ENCODE measurements around the gene TMEM132D.

The TMEM132D gene

GRCh38 chr12:129335773-129336172, 568.1 kb downstream of the TMEM132D start:
- no peak for DNase-seq
- no peak for ATAC-seq

DNA sequence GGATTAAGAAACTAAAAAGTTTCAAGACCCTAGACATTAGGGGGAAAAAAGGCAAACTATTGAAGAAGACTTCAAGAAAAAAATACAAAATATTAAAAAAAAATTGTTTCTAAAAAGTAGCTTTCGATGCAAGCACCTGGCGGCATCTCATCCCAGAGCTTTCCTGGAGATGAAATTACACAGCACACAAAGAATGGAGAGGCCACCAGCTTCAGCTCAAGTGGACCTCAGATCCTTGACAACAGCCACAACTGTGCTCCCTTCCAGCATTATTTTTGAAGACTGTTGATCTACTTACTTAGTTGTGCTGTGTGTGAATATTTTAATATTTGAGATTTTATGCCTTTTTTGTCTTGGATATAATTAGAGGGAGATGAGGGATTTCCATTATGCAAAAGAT, 571.5 kb downstream of the TMEM132D start:
- ATAC-seq (no peak), DNase-seq (no peak)

- ATAC-seq (no peak), DNase-seq (no peak)
Measured at GRCh38 chr12:129331356-129332085, 572.3 kb downstream of the TMEM132D start.

DNA sequence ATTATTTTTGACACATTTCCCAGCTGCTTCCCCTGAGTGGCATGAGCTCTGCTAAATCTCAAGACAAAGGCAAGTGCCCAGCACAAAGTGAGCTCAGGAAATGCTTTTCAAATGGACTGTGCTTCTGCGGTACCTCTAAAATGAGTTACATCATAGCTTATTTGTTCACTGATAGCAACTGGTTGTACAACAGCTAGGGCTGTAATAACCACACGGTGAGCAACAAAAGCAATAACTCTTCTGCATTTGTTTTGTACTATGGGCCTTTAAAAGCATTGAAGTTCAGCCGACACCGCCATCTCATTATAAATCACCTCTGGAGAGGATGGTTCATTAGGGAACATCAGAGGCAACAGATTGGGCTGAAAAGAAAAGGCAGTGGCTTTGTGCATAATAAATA, 575.6 kb downstream of the TMEM132D start:
- ATAC-seq (no peak), DNase-seq (no peak)

- DNase-seq = no peak
- no peak for ATAC-seq
Measured at GRCh38 chr12:129325566-129325965, 578.3 kb downstream of the TMEM132D start.

GRCh38 chr12:129312048-129312447, 591.8 kb downstream of the TMEM132D start:
- ATAC-seq = no peak
- no peak for DNase-seq

DNA sequence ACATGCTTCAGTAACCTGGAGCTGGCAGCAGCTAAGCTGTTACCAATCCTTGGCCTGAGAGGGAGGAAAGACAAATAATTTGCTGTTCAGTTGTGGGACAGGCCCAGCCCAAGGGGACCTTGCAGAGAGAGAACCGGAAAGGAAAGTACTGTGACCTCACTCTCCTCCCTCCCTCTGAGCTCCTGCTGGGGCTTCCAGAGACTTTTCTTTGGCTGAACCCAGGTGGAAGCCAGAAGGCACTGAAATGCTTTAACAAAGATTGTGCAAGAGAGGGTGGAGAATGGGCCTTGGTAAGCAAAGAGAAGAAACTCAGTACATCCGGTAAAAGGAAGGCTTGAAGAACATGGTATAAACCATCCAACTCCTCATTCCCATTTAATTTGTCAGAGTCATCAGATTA, 593.5 kb downstream of the TMEM132D start:
- DNase-seq (no peak), ATAC-seq (no peak)

DNA sequence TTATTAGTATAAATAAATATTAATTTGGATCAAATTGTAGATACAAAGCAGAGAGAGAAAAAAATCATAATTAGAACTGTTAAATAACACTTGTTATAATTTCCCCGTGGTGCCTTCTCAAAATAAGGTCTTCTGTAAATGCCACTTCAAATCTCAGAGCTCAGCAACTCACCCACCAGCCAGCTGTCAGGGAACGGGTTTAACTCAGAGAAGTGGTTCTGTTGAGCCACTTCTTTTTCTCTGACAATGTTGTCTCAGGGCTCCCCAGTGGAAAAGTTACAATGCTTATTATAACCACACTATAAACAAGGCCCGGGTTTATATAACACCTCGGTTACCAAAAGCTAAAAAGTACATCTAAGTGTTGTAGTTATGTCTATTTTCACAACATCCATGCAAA, 598.0 kb downstream of the TMEM132D start:
- no peak for DNase-seq
- no peak for ATAC-seq

- no peak for DNase-seq
Measured at GRCh38 chr12:129304529-129304928, 599.3 kb downstream of the TMEM132D start.

GRCh38 chr12:129300011-129300410, 603.8 kb downstream of the TMEM132D start:
- ATAC-seq = no peak
- DNase-seq = no peak

More at GRCh38 chr12:129304529-129304928, 599.3 kb downstream of the TMEM132D start:
- ATAC-seq = no peak

DNA sequence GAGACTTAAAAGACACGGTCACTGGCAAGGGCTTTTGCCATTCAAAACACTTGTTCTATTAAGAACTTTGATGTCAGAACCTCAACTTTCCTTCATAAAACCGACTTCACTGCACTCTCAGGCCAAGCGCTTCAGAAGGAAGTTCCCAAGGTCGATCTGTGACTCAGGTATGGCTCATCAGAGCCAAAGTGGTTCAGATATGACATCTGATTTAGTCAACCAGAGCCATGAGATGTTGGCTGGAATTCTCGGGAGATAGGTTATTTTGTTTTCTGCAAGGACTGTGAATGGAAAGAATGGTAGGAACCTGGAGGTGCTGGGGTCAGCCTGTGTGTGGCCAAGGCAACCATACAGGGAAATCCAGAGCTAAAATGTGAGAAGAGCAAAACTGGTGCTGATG, 604.9 kb downstream of the TMEM132D start:
- ATAC-seq (no peak), DNase-seq (no peak)

DNA sequence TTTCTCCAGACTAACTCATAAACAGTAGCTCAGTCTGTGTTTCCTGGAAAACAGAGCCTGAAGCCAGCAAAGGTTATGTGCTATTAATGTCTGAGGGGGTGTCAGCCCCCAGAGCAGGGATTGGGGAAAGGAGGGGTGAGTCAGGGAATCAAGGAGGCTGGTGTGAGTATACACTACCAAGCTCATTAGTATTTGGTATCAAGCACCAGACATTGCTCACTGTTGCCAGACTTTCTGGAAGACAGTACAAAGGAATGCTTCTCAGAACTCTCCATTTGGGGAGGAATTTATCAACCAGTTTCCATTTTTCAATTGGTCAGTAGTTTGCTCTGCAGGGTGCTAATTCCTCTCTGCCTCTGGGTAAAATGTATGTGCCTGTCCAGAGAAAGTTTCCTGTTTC, 607.2 kb downstream of the TMEM132D start:
- DNase-seq (no peak), ATAC-seq (no peak)

GRCh38 chr12:129294868-129295267, 609.0 kb downstream of the TMEM132D start:
- no peak for ATAC-seq

DNA sequence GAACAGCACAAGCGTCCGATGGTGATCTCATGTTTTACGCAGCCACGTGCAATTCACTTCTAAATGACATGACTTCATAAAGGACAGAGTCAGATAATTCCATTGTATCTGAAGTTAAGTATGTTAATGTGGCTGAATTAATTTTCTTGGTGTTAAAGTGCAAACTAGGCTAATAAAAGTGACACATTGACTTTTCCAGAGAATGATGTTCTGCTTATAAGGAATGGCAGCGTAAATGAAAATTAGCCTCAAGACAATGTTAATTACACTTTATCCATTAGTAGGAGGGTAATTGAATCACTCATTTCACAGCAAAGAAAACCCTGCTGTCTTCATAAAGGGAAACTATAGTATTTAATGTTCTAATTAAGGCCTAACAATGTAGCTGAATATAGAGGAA, 624.1 kb downstream of the TMEM132D start:
- no peak for ATAC-seq

More at GRCh38 chr12:129294868-129295267, 609.0 kb downstream of the TMEM132D start:
- DNase-seq = no peak

DNA sequence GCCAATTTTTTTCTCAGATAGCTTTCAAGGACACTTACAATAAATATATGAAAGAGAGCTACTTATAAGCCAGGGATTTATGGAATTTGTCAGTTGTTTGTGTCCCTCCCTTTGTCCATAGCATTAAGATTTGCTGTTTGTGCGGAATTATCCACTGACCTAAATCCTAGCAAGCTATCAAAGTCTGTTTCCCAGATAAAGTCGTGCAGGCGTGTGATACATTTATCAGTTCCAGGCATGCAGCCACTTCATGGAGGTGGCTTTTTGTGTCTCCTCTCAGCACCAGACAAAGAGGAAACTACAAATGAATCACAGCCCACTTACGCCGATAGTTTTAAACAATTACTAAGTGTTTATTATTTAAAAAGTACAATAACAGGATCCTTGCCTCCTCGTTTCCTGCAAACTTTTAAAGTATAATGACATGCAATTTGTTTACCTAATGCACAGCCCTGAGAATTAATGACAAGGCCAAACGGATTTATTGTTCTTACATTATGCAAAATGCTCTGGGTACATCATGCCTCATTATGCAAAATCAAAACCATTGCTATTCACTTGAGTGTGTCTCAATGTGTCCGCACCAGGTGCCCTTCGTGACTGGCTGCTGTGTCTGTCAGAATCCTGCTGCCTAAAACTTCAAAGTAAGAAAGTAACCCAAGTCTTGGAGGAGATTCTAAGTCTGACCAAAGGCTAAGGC, 627.3 kb downstream of the TMEM132D start:
- DNase-seq = no peak
- no peak for ATAC-seq

More for the DNA sequence above, 624.1 kb downstream of the TMEM132D start:
- no peak for DNase-seq

- ATAC-seq = no peak
- no peak for DNase-seq
Measured at GRCh38 chr12:129269756-129270495, 633.9 kb downstream of the TMEM132D start.

DNA sequence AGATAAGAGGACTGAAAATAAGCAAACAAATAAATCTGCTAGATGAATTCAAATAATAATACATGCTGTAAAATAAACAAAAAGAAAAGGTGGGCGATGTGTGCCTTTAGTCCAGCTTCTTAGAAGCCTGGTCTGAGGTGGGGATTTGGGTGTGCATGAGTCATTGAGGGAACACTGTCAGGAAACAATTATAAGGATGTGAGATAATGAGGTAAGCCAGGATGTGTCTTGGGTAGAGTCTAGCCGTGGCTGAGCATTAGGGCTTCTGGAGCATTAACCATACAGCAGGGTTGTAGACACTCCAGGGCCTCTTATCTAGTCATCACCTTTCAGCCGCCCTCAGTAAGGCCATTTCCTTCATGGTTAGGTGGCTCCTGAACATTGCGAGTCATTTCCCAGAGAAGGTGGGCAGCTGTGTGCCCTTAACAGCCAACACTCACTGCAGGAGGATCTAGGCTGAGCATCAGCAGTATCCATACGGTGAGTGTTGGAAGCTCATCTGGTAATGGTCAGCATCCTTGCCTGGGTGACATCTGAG, 645.0 kb downstream of the TMEM132D start:
- DNase-seq (no peak), ATAC-seq (no peak)

GRCh38 chr12:129257524-129257923, 646.3 kb downstream of the TMEM132D start:
- ATAC-seq = no peak

DNA sequence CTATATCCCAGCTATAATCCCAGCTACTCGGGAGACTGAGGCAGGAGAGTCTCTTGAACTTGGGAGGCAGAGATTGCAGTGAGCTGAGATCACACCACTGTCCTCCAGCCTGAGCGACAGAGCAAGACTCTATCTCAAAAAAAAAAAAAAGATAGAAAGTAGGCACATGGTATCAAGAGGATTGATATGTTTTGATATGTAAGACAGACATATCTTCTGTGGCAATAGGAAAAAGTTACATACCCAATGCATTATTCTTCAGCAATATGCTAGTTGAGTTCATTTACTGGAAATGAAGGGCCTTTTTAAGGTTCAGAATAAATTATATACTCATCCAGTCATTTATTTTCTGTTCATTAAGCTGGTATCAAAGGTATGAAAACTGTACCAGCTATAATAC, 657.2 kb downstream of the TMEM132D start:
- DNase-seq = no peak
- no peak for ATAC-seq

More at GRCh38 chr12:129257524-129257923, 646.3 kb downstream of the TMEM132D start:
- no peak for DNase-seq

- ATAC-seq = no peak
- DNase-seq = no peak
Measured at GRCh38 chr12:129245769-129246168, 658.1 kb downstream of the TMEM132D start.

DNA sequence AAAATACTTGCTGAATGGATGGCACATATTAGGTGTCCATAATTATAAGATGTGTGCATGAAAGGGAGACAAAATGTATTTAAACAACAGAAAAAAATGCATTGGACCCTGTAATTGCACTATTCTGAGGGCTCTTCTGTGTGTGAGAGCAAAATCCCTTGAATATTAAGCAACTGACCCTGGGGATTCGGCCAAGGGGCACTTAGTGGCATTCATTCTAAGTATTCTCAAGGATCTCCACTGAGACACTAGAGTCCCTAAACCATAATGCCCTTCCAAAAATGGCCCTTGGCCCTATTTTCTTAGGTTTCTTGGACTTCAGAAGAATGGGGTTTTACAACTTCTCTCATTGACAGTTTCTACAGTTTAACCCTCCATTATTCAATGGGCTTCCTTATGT, 662.0 kb downstream of the TMEM132D start:
- no peak for ATAC-seq
- no peak for DNase-seq

DNA sequence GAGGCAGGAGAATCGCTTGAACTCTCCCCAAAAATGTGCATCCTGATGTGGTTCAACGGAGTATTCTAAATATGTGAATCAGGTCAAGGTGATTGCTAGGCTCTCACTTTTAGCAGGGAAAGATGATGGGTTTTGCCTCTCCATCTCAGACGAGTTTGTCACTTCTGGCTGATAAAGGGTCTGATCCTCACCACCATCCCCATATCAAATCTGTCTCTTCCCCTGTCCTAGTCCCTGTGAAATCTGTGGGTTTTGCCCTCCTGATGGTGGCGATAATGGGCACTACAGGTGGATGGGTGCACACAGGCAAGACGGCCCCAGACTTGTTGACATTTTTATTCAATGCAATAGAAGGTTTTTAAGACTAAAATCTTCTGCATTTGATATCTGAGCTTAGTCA, 665.9 kb downstream of the TMEM132D start:
- no peak for ATAC-seq
- no peak for DNase-seq

DNA sequence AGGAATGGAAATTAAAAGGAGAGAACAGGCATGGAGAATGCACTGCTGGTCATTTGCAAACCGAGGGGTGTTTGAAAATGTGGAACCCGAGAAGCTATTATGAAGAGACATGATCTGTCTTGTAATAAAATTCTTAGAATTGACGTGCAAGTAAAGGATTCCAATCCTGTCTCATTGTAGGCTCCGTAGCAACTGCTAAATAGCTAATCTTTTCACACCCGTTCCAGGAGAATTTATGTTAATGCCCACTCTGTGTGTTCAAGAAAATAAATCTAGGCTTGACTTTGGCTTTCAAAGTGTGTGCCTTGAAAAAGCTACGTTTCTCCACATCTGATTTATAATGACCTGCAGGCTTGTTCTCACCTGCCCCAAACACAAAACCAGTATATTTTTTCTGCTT, 669.6 kb downstream of the TMEM132D start:
- ATAC-seq = no peak

More for the DNA sequence above, 669.6 kb downstream of the TMEM132D start:
- DNase-seq = no peak
